Middle frontal gyrus (tissue), 1 donor: ENCODE data around the gene ZNF865.

Experiments used
- DNase-seq: peaks from one replicate; pipeline ENCODE4 v3.0.0-alpha.2; 2015; ENCODE audit warnings: low spot score; ENCODE audit errors: extremely low spot score

Gene ZNF865

GRCh38 chr19:55644842-55645511 is 39.5 kb downstream of the ZNF865 start:
- no peak for DNase-seq

- DNase-seq = no peak
These were observed 40.0 kb downstream of the ZNF865 start for GRCh38 chr19:55645512-55645881.

GRCh38 chr19:55646889-55647731 is 41.7 kb downstream of the ZNF865 start:
- DNase-seq = no peak

GRCh38 chr19:55647732-55648584 is 42.5 kb downstream of the ZNF865 start, which contains the start of gene CCDC106:
Gene CCDC106 (plus strand): TSS chr19:55648212. CDS start chr19:55649047, 835 bp downstream.
- no peak for DNase-seq

GRCh38 chr19:55648585-55649267 is 43.3 kb downstream of the ZNF865 start:
- no peak for DNase-seq

GRCh38 chr19:55649268-55650125 is 44.0 kb downstream of the ZNF865 start:
- DNase-seq = no peak

GRCh38 chr19:55650126-55650557 is 44.7 kb downstream of the ZNF865 start:
- DNase-seq = no peak

- DNase-seq = no peak
These were observed 45.3 kb downstream of the ZNF865 start for GRCh38 chr19:55650602-55651230.

GRCh38 chr19:55651236-55651635 is 45.8 kb downstream of the ZNF865 start:
- DNase-seq = no peak

- no peak for DNase-seq
These were observed 47.1 kb downstream of the ZNF865 start for GRCh38 chr19:55652311-55653128.

GRCh38 chr19:55653651-55654322 is 48.3 kb downstream of the ZNF865 start:
- DNase-seq = peak; percentile 98

- peak; percentile 98 for DNase-seq
These were observed 48.9 kb downstream of the ZNF865 start for GRCh38 chr19:55654323-55654867.

- DNase-seq = peak; percentile 79
These were observed 49.6 kb downstream of the ZNF865 start, which contains the start of gene U2AF2 for GRCh38 chr19:55654868-55655647. Gene U2AF2 (plus strand): TSS chr19:55655035. CDS start chr19:55655105, 70 bp downstream.

- no peak for DNase-seq
These were observed 50.2 kb downstream of the ZNF865 start for GRCh38 chr19:55655648-55656040.

- DNase-seq = no peak
These were observed 51.1 kb downstream of the ZNF865 start for GRCh38 chr19:55656552-55656951.

GRCh38 chr19:55656988-55657747 is 51.7 kb downstream of the ZNF865 start:
- DNase-seq = no peak
